ENCODE results near the gene FANCC.

DNA sequence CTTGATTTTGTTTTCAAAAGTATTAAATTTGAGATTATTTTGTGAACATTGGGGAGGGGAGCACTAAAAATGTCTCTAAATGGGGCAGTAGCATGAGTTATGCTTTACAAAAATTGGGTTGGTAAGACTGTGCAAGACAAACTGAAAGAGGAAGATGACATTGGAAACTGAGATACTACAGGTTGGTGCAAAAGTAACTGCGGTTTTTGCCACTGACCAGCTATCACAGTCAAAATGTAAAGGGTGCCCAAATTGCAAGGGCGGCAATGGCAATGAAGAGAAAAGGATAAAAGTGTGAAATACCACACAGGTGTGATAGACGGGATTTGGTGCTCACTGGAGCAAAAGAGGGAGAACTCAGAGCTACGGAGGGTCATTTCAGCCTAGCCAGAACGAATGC, 124.0 kb downstream of the FANCC start:
- no peak for TF ChIP-seq FOXM1 (IDR thresholded peaks at IDR 0.05; ENCODE audit: borderline replicate concordance, low read depth)
- no peak for TF ChIP-seq EP300 (IDR thresholded peaks at IDR 0.05; ENCODE audit: borderline replicate concordance)
- no peak for TF ChIP-seq RAD21 (IDR thresholded peaks at IDR 0.05; ENCODE audit: low read depth)
- TF ChIP-seq, protein P1, sequence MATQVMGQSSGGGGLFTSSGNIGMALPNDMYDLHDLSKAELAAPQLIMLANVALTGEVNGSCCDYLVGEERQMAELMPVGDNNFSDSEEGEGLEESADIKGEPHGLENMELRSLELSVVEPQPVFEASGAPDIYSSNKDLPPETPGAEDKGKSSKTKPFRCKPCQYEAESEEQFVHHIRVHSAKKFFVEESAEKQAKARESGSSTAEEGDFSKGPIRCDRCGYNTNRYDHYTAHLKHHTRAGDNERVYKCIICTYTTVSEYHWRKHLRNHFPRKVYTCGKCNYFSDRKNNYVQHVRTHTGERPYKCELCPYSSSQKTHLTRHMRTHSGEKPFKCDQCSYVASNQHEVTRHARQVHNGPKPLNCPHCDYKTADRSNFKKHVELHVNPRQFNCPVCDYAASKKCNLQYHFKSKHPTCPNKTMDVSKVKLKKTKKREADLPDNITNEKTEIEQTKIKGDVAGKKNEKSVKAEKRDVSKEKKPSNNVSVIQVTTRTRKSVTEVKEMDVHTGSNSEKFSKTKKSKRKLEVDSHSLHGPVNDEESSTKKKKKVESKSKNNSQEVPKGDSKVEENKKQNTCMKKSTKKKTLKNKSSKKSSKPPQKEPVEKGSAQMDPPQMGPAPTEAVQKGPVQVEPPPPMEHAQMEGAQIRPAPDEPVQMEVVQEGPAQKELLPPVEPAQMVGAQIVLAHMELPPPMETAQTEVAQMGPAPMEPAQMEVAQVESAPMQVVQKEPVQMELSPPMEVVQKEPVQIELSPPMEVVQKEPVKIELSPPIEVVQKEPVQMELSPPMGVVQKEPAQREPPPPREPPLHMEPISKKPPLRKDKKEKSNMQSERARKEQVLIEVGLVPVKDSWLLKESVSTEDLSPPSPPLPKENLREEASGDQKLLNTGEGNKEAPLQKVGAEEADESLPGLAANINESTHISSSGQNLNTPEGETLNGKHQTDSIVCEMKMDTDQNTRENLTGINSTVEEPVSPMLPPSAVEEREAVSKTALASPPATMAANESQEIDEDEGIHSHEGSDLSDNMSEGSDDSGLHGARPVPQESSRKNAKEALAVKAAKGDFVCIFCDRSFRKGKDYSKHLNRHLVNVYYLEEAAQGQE (IDR thresholded peaks at IDR 0.05; ENCODE audit: low read depth), result no peak
- no peak for TF ChIP-seq CEBPB (IDR thresholded peaks at IDR 0.05)
- TF ChIP-seq, protein P2, sequence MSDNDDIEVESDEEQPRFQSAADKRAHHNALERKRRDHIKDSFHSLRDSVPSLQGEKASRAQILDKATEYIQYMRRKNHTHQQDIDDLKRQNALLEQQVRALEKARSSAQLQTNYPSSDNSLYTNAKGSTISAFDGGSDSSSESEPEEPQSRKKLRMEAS (IDR thresholded peaks at IDR 0.05), result no peak
- TF ChIP-seq TEAD4 (IDR thresholded peaks at IDR 0.05), result no peak
- TF ChIP-seq YY1 (IDR thresholded peaks at IDR 0.05; ENCODE audit: low read depth), result no peak
- TF ChIP-seq EGR1 (IDR thresholded peaks at IDR 0.05), result no peak
- TF ChIP-seq NFIC (IDR thresholded peaks at IDR 0.05), result no peak
- TF ChIP-seq, protein P3, sequence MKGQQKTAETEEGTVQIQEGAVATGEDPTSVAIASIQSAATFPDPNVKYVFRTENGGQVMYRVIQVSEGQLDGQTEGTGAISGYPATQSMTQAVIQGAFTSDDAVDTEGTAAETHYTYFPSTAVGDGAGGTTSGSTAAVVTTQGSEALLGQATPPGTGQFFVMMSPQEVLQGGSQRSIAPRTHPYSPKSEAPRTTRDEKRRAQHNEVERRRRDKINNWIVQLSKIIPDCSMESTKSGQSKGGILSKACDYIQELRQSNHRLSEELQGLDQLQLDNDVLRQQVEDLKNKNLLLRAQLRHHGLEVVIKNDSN (IDR thresholded peaks at IDR 0.05), result no peak
- TF ChIP-seq CREB1 (IDR thresholded peaks at IDR 0.05; ENCODE audit: low read depth), result no peak

Data from Ishikawa (cell line).